ENCODE data around the gene HLA-DQA1. TPM values are rescaled to one million over a fixed set of nuclear protein-coding genes. Genes with fewer than 3 reads are reported as not detected.

Gene HLA-DQA1
- total and polyA plus RNA-seq, 9 of the 15 experiments (the other 6 are each of a cell fraction or from before 2014, with no cell fraction given): 0.04 to 0.49 TPM; not detected in 7

- Histone ChIP-seq H3K79me2 (ENCODE audit: control insufficient read depth, insufficient read depth, low read length) (no peaks in the 10 kb centered on the region), H3K4me1 (replicated peaks in 1 of 2; ENCODE audit: control insufficient read depth in 2 of 2, insufficient read depth in 2 of 2, low read length in 2 of 2) (no peaks in the 10 kb centered on the region), H3K36me3 (ENCODE audit: control insufficient read depth, insufficient read depth, low read length) (no peaks in the 10 kb centered on the region), H3K27ac (ENCODE audit: extremely low read depth, low read depth, low read length) (no peak overlapping the region), H3K27me3 (ENCODE audit: control insufficient read depth in 2 of 2, insufficient read depth in 2 of 2, low read length in 2 of 2) (0 out of 5 replicates have a peak, but pooled peaks cover 0 to 2% of the 10 kb centered on the region in 2 experiments), H3K9me1 (ENCODE audit: control insufficient read depth, insufficient read depth, low read length) (no peaks in the 10 kb centered on the region), H3K4me3 (no peak overlapping the region), H3K9ac (ENCODE audit: insufficient read depth in 1 of 2, low read depth in 2 of 2, low read length in 2 of 2) (no peak overlapping the region), H2AFZ (ENCODE audit: low read depth, low read length) (no peak overlapping the region), H3K9me3 (replicated peaks; ENCODE audit: control insufficient read depth, insufficient read depth, low read depth, low read length) (no peaks in the 10 kb centered on the region), H3K4me2 (ENCODE audit: insufficient read depth, low read length) (no peak overlapping the region), H4K20me1 (replicated peaks; ENCODE audit: control insufficient read depth, insufficient read depth, low read length) (no peaks in the 10 kb centered on the region)
- no peak for DNase-seq (ENCODE audit: extremely low read depth in 1 of 4, low spot score in 3 of 4)
- BruUV-seq (replicated peaks): no TSS peak
- intact Hi-C loops (cut with micrococcal nuclease): no loop called here
- in situ Hi-C loops (cut with MboI): no loop called here
- ATAC-seq: no peak
- no peak for TF ChIP-seq TAF15 (IDR thresholded peaks at IDR 0.05; ENCODE audit: low read depth, low read length)
- peak; percentile 91 for TF ChIP-seq RFX5 (IDR thresholded peaks at IDR 0.05; ENCODE audit: low read depth, low read length)
- 0% methylated on average over 5 of the region's 5 CpGs for WGBS (ENCODE audit: insufficient coverage, low coverage, missing lambda C conversion rate)
- CTCF ChIA-PET (ENCODE audit: low intra/inter-chr PET ratio): interaction anchor here (0.5 kb wide), 1 partner anchor 107 kb away, joined by 3 read pairs; no protein-coding TSS in a partner anchor
- POLR2A ChIA-PET: interaction anchor here (0.6 kb wide), 1 partner anchor 71 kb away, joined by 4 read pairs; no protein-coding TSS in a partner anchor
- no peak for FAIRE-seq
Measured at GRCh38 chr6:32689531-32690501, 52.6 kb downstream of the HLA-DQA1 start.

- intact Hi-C loops (cut with micrococcal nuclease): no loop called here
- Histone ChIP-seq H3K4me3 (no peak overlapping the region), H3K9me3 (replicated peaks; ENCODE audit: control insufficient read depth, insufficient read depth, low read depth, low read length) (no peaks in the 10 kb centered on the region), H3K4me2 (ENCODE audit: insufficient read depth, low read length) (no peak overlapping the region), H3K9me1 (ENCODE audit: control insufficient read depth, insufficient read depth, low read length) (no peaks in the 10 kb centered on the region), H3K27ac (ENCODE audit: extremely low read depth, low read depth, low read length) (no peak overlapping the region), H4K20me1 (replicated peaks; ENCODE audit: control insufficient read depth, insufficient read depth, low read length) (no peaks in the 10 kb centered on the region), H3K9ac (ENCODE audit: insufficient read depth in 1 of 2, low read depth in 2 of 2, low read length in 2 of 2) (no peak overlapping the region), H3K79me2 (ENCODE audit: control insufficient read depth, insufficient read depth, low read length) (no peaks in the 10 kb centered on the region), H3K36me3 (ENCODE audit: control insufficient read depth, insufficient read depth, low read length) (no peaks in the 10 kb centered on the region), H3K27me3 (ENCODE audit: control insufficient read depth in 2 of 2, insufficient read depth in 2 of 2, low read length in 2 of 2) (no peaks in the 10 kb centered on the region), H2AFZ (ENCODE audit: low read depth, low read length) (no peak overlapping the region), H3K4me1 (replicated peaks in 1 of 2; ENCODE audit: control insufficient read depth in 2 of 2, insufficient read depth in 2 of 2, low read length in 2 of 2) (no peaks in the 10 kb centered on the region)
- WGBS (ENCODE audit: insufficient coverage, low coverage, missing lambda C conversion rate): 0% methylated on average over 1 of the region's 1 CpG
- in situ Hi-C loops (cut with MboI): no loop called here
- FAIRE-seq: peak; percentile 35
- peak in 2 of 4 experiments; percentile 18 to 45 for DNase-seq (ENCODE audit: extremely low read depth in 1 of 4, low spot score in 3 of 4)
- peak; percentile 69 for ATAC-seq
- no TSS peak for BruUV-seq (replicated peaks)
- ChIA-PET POLR2A (no interaction called here), CTCF (ENCODE audit: low intra/inter-chr PET ratio) (interaction anchor here (1.0 to 1.7 kb wide), 4 partner anchors 184 to 279 kb away, joined by 3 to 9 read pairs (median 4); no protein-coding TSS in a partner anchor)
- TF ChIP-seq DEAF1 (CRISPR knock-in tag; IDR thresholded peaks at IDR 0.05) (peak; percentile 34; the same call in 1 of the 2 replicates), ZBTB7A (IDR thresholded peaks at IDR 0.05; ENCODE audit: borderline replicate concordance, control insufficient read depth, low read depth, low read length) (no peak), NFATC3 (IDR thresholded peaks at IDR 0.05) (no peak), MEIS2 (IDR thresholded peaks at IDR 0.05; ENCODE audit: partially characterized antibody) (no peak)
Measured at GRCh38 chr6:32692019-32692418, 54.8 kb downstream of the HLA-DQA1 start.
